GM19328 (cell line): ENCODE measurements around the gene TMEM208.

Experiments
- ATAC-seq: cut with Tn5 transposase; IDR thresholded peaks from one replicate; pipeline ENCODE4 v1.9.1; 2021; ENCODE audit warnings: mild to moderate bottlenecking, moderate library complexity; ENCODE audit not compliant: unreplicated experiment

The TMEM208 gene

GRCh38 chr16:67234180-67234597, 7.3 kb downstream of the TMEM208 start:
- ATAC-seq, result no peak

DNA sequence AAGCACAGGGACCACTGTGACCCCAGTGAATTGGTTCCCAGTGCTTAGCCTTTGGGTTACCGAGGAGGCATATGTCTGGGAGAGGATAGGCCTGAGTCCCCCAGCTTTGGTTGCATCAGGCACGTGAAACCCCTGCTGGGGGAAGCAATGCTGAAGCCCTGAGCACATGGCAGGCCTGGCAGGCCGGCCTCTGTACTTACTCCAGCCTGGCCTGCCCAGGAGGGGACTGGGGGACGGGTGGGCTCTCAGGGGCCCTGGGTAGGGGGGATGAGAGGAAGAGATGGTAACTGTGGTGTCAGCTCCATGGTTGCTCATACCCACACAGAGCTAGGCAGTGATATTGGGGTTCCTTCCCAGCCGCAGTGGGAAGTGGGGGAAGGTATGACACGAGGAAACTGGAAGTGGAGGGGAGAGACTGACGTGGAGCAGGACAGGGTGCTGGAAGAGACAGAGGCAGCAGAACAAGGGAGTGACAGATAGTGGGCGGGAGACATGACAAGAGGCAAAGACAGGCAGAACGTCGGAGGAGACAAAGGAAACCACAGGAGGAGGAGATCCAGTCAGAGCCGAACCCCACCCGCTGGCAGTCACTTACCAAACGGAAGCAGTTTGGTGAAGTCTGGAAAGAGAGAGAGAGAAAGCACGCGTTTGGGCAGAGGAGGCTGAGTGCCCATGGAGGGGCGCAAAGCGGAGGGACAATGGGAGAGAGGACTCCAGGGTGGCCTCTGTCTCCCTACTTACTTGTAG, 9.1 kb downstream of the TMEM208 start:
- no peak for ATAC-seq

GRCh38 chr16:67236563-67237395, 9.8 kb downstream of the TMEM208 start:
- no peak for ATAC-seq

GRCh38 chr16:67237396-67238277, 10.7 kb downstream of the TMEM208 start:
- no peak for ATAC-seq

DNA sequence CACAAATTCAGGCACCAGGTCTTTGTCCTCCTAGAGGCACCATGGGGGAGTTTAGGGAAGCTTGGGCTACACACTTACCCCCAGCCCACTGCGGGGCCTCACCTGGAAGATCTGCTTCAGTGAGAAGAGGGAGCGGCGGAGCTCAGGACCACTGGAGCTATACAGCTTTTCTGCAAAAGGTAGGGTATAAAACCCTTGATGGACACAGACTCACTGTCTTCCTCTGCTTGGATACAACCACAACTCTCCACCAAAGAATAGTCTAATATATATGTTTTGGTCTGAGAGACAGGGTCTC, 11.3 kb downstream of the TMEM208 start:
- ATAC-seq, result no peak

- ATAC-seq, result no peak
Measured at GRCh38 chr16:67238806-67239470, 12.0 kb downstream of the TMEM208 start.

- no peak for ATAC-seq
Measured at GRCh38 chr16:67240506-67240905, 13.6 kb downstream of the TMEM208 start.

- no peak for ATAC-seq
Measured at GRCh38 chr16:67241008-67241900, 14.3 kb downstream of the TMEM208 start.

DNA sequence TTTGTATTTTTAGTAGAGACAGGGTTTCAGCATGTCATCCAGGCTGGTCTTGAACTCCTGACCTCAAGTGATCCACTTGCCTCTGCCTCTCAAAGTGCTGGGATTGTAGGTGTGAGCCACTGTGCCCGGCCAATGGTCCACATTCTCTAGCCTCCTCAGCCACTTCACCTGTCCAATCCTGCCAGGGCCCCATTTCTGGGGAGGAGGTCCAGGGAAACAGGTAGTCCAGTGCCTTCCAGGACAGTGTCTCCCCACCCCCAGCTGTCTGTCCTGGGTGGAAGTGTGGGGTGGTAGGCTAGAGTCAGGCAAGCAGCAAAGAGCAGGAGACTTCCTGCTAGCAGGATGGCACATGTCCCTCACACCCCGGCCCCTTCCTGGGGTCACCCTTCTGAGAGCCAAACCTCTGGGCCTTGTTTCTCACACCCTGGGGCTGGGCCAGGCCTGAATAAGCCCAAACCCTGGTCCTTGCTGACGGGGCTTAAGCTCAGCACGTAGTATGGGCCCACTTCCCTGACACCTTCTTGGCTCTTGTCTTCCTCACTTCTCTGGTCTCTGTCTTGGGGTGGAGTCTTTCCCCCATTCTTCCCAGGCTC, 15.3 kb downstream of the TMEM208 start:
- ATAC-seq, result no peak

- ATAC-seq, result no peak
Measured at GRCh38 chr16:67243481-67243880, 16.6 kb downstream of the TMEM208 start.

DNA sequence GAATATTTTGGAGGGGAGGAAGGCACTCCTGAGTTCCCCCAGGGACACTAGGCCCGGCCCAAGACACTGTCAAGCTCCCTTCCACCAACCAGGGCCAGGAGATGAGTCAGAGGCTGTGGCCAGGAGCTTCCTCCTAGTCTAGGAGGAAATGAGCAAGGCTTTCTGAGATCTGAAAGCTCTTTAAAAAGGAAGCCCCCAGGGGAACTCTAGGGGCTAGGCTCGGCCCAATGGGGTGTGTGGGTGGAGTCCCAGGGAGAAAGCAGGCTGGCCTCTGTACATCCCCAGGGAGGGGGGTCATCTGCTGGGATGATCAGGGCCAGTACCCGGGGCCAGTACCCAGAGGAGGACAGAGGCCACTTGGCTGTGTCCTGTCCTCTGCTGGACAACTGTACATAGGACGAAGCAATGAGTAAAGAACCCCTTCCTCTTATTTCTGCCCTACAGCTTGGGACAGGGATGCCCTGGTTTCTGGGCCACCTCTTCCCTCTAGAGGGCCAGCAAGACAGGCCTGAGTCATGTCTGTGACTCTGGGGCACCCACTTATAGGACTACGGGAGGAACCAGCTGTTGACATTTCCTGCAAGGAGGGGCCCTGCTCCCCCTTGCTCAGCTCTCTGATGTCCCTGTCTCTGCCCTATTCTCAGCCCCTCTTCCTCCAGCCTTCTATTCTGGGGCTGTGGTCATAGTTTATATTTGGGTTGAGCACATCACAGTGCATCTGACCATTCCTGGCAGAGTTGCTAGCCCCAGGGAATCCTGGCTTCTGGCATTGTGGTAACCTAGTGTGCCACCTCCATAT, 17.7 kb downstream of the TMEM208 start:
- peak; percentile 36 for ATAC-seq

DNA sequence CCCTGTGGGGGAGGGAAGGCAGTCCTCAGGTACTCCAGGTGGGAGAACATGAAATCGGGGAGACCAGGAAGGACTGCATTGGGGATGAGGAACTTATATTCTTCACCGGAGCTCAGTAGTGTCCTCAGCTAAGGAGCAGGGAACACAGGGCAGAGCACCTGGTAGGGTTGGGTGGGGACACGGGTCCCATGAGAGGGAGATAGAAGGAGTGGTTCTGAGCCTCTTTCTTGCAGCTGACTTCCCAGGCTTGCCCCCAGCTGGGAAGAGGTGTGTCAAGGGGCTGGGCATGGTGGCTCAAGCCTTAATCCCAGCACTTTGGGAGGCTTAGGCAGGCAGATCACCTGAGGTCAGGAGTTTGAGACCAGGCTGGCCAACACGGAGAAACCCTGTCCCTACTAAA, 18.3 kb downstream of the TMEM208 start:
- ATAC-seq, result no peak

DNA sequence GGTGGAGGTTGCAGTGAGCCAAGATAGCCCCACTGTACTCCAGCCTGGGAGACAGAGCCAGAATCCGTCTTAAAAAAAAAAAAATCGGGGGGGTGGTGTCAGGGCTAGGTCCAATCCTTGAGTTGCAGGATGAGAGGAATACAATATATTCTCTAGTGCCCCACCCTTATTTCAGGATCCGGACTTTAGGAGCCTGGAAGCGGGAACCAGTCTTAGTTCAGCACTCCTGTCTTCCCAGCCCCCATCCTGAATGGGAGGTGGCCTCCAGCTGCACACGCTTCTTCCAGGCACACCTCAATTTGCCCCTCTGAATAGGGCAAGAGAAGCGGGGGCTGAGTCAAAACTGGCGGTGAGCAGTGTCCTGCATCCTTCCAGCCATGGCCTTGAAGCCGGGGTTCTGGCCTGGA, 18.7 kb downstream of the TMEM208 start:
- no peak for ATAC-seq

DNA sequence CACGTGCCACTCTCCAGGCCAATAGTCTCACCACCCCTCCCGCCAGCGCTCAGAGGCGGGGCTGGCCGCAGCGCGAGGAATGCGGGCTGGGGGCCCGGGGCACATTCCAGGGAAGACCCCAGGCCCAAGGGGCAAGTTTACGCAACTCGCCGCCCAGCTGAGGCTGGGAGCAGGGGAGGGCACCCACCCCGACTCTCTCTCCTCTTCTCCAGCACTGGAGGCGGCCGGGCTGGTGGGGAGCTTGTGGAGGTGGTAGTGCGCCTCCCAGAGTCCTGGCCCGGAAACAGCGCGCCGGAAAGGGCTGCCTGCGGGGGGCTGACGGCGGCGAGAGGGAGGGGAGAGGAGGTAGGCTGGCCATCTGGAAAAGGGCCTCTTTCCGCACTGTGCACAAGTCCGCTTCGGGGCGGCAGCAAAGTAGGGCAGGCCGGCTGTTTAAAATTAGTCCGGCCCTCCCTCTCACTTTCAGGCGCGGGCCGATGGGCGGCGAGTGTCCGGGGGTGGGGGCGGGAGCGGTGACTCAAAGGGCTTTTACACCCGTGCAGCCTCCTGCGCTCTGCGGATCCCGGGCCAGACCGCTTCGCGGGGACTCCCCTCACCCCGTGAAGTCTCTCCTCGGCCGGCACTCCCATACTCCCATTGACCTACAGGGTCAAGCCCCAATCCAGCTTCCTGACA, 19.3 kb downstream of the TMEM208 start:
- no peak for ATAC-seq

DNA sequence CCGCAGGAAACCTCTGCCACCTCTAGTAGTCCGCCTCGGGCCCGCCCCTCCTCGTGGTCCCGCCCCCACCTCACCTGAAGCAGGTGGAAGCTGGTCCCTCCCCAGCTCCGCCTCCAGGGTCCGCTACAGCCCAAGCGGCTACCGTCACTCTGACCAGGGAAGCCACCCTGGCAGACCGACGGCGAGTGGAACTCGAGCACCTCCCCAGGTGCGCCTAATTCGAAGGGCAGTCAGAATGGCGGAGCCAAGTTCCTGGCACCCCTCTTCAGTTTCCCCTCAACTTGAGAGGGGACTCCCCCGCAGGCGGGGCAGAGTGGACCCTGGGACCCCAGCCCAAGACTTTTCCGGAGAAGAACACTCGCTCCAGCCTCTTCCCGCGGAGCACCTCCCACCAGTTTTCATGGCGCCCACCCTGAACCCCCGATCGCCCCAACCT, 19.8 kb downstream of the TMEM208 start:
- ATAC-seq, result no peak

GRCh38 chr16:67247192-67248072, 20.5 kb downstream of the TMEM208 start, which contains the start of gene FHOD1:
Gene FHOD1, minus strand, starts transcription at chr16:67247481. Its CDS starts 71 bp downstream, at chr16:67247410.
- ATAC-seq, result peak; percentile 44

GRCh38 chr16:67248073-67248400, 21.1 kb downstream of the TMEM208 start:
- no peak for ATAC-seq
